A375 (cell line): Measurements from ENCODE around the gene APOL5. TPM values are rescaled to one million over a fixed set of nuclear protein-coding genes. Genes with fewer than 3 reads are reported as not detected.

Experiments
- total RNA-seq: library from RNA; depleted of rRNA; stranded (reverse); fragments of >200 nt; shearing (Covaris generic); gene quantifications from 2 replicates; pipeline ENCODE4 v1.2.3, GENCODE V29; 2014; rRNA removed

Gene APOL5, protein sequence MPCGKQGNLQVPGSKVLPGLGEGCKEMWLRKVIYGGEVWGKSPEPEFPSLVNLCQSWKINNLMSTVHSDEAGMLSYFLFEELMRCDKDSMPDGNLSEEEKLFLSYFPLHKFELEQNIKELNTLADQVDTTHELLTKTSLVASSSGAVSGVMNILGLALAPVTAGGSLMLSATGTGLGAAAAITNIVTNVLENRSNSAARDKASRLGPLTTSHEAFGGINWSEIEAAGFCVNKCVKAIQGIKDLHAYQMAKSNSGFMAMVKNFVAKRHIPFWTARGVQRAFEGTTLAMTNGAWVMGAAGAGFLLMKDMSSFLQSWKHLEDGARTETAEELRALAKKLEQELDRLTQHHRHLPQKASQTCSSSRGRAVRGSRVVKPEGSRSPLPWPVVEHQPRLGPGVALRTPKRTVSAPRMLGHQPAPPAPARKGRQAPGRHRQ
- not detected in 2 replicates for total RNA-seq

DNA sequence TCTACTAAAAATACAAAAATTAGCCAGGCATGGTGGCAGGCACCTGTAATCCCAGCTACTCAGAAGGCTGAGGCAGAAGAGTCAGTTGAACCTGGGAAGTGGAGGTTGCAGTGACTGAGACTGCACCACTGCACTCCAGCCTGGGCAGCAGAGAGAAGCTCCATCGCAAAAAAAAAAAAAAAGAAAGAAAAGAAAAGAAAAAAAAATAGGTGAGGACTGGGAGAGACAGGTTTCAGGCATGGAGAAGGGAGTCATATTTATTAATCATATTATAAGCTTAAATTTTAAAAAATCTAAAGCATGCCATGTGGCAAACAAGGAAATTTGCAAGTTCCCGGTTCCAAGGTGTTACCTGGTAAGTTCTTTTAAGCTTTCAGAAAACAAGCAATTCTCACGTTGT, at the start of gene APOL5:
TSS of gene APOL5 (plus strand) at position 301 of the 400 bp plus-strand sequence. CDS start at position 301, 0 bp downstream.

Other genes with a start within 250 kb of the APOL5 start
- 0.16 TPM in 1 of 2 replicates, not detected in the other for gene RASD2, start 177.0 kb upstream of the APOL5 start, total RNA-seq
- not detected in 2 replicates for gene MB, start 100.5 kb upstream of the APOL5 start, total RNA-seq
- gene APOL6, start 69.4 kb upstream of the APOL5 start, total RNA-seq, result 10.8 and 11.3 TPM in 2 replicates